GM18909 (cell line): ENCODE results near the gene FAM162A.
"Not testable (repeated sequence)": the region's sequence is repeated elsewhere in the genome, so short reads cannot be mapped to it uniquely, and the experiment has no call there.

Source experiments
- ATAC-seq: cut with Tn5 transposase; IDR thresholded peaks from one replicate; pipeline ENCODE4 v1.9.1; 2021; ENCODE audit warnings: mild to moderate bottlenecking; ENCODE audit not compliant: unreplicated experiment, poor library complexity

FAM162A gene

DNA sequence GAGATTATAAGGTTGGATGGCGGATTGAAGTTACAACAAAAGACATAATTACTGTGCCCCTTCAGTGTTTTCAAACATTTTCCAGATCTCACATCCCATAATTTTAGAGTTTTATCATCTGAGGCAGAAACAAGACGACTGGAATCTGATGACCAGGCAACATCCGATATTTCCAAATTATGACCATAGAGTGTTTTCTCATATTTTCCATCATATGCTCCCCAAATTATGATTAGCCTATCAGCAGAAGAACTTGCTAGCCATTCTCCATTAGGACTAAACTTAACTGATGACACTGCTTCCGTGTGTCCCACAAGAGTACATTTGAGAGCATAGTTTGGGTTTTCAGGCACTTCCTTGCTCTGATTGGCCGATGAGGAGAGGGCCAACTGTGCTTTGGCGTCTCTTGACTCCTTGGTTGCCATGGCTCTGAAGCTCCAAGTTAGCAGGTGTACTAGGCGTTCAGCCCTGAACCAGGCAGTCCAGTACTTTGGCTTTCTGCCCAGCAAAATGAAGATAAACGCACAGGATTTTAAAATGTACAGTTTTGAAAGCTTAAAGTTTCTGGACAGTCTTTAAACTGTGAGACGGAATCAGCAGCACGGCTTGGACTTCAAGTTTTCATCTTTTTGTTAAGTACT, 31.2 kb downstream of the FAM162A start:
- peak; percentile 56 for ATAC-seq

- peak; percentile 87 for ATAC-seq
Observed at GRCh38 chr3:122415762-122416654, 32.0 kb downstream of the FAM162A start, which contains the start of gene WDR5B. TSS of gene WDR5B (minus strand) at chr3:122416062. CDS start at chr3:122415528, 534 bp downstream.

DNA sequence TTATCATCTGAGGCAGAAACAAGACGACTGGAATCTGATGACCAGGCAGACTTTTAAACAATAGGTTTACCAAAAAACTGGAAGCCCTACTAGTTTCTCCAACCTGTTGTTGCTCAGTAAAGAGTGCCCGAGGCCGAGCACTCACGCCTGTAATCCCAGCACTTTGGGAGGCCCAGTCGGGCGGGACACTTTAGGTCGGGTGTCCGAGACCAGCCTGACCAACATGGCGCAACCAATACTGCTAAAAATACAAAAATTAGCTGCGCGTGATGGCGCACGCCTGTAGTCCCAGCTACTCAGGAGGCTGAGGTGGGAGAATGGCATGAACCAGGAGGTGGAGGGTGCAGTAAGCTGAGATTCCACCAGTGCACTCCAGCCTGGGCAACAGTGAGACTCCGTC, 33.0 kb downstream of the FAM162A start:
- ATAC-seq: no peak

- ATAC-seq: no peak
Observed at GRCh38 chr3:122421101-122421500, 37.1 kb downstream of the FAM162A start.

GRCh38 chr3:122421836-122422235, 37.9 kb downstream of the FAM162A start:
- ATAC-seq: no peak

DNA sequence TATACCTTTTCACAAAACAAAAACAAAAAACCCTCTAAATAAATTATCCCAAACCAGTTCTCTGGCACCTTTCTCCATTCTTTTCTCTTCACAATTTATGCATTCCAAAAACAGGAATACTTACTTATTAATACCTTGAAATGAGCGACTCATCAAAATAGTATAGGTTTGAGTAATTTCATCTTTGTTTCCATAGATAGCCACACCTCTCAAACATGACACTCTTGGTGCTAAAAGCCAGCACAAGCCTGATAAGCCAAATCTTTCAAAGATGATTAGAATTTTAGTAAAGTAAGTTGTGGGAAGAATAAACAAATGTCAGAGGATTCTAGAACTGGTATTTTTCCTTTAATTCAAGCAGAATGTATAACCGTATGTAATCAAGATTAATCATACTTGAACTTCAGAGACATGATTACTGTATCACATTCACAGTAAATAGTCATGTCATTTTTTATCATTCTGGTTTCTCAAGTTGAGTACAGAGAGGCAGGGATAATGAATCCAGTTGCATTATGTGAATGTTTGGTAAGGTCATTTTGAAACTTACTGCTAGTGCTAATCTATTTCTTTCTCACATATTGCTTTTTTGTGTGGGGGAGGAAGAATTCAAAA, 44.0 kb downstream of the FAM162A start:
- ATAC-seq: no peak

- no peak for ATAC-seq
Observed at GRCh38 chr3:122430371-122430770, 46.4 kb downstream of the FAM162A start.

DNA sequence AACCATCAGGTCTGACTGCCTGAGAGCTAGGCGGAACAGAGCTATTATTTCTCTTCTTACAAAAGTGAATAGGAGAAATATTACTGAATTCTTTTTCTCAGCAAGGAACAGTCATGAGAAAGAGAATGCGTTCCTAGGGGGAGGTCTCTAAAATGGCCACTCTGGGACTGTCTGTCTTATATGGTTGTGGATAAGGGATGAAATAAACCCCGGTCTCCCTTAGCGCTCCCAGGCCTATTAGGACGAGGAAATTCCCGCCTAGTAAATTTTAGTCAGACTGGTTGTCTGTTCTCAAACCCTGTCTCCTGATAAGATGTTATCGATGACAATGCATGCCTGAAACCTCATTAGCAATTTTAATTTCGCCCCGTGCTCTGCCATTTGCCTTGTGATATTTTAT, 52.0 kb downstream of the FAM162A start:
- no peak for ATAC-seq

- ATAC-seq: no peak
Observed at GRCh38 chr3:122443090-122443489, 59.1 kb downstream of the FAM162A start.

DNA sequence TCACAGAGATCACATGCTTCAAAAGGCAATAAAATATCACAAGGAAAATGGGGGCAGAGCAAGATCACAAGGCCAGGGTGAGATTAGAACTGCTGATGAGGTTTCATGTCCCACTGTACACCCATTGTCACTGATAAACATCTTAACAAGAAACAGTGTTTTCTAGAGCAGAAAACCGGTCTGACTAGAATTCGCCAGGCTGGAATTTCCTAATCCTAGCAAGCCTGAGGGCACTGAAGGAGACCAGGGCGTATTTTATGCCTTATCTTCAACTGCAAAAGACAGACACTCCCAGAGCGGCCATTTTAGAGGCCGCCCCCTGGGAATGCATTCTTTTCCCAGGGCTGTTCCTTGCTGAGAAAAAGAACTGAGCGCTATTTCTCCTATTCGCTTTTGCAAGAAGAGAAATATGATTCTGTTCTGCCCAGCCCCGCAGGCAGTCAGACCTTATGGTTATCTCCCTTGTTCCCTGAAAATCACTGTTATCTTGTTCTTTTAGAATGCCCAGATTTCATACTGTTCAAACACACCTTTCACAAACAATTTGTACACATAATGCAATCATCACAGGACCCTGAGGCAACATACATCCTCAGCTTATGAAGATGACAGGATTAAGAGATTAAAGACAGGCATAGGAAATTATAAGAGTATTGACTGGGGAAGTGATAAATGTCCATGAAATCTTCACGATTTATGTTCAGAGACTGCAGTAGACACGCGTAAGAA, 59.9 kb downstream of the FAM162A start:
- not testable (repeated sequence) for ATAC-seq

DNA sequence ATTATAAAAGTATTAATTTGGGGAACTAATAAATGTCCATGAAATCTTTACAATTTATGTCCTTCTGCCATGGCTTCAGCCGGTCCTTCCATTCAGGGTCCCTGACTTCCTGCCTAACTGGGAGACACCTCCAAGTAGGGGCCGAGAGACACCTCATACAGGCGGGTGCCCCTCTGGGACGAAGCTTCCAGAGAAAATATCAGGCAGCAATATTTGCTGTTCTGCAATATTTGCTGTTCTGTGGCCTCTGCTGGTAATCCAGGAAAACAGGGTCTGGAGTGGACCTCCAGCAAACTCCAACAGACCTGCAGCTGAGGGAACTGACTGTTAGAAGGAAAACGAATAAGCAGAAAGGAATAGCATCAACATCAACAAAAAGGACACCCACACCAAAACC, 60.5 kb downstream of the FAM162A start:
- not testable (repeated sequence) for ATAC-seq

- ATAC-seq: not testable (repeated sequence)
Observed at GRCh38 chr3:122448218-122448617, 64.2 kb downstream of the FAM162A start.

DNA sequence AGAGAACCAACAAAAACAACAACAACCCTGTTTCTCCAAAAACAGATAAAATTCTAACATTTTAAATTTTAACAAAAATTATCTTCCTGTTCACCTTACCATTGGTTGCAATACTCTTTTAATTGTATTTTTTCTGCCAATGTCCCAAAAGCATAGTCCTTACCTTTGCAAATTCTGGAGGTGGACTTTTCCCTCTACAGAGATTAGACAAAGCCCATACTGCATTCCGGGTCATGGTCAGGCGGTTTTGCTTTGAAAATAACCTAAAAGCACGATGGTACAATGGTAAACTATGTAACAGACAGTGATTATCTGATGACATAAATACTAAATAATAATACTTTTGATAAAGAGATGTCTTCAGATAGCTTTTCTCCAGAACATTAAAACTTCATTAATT, 67.4 kb downstream of the FAM162A start:
- ATAC-seq: no peak

DNA sequence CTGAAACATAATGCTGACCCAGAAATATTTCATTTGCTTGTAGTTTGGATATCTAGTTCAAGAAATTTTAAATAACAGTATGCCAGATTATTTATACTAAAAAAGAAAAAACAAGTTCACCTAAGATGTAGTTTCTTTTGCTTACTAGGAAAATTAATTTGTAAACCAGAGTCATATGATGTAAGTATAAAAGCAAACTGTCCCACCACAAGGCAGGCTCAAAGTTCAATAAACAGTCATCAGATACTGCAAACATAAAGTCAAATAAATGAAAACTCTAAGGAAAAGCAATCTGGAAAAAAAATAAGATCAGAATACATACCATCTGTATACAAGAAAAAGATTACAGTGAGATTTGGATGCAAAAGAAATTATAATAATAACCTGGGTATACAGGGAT, 72.1 kb downstream of the FAM162A start:
- ATAC-seq: no peak

- ATAC-seq: no peak
Observed at GRCh38 chr3:122457706-122458105, 73.7 kb downstream of the FAM162A start.

- ATAC-seq: no peak
Observed at GRCh38 chr3:122458992-122459391, 75.0 kb downstream of the FAM162A start.

- ATAC-seq: no peak
Observed at GRCh38 chr3:122461806-122462205, 77.8 kb downstream of the FAM162A start.
